Measurements from ENCODE around the gene MLX. TPM values are rescaled to one million over a fixed set of nuclear protein-coding genes. Genes with fewer than 3 reads are reported as not detected.
"Not testable (repeated sequence)": the region's sequence is repeated elsewhere in the genome, so short reads cannot be mapped to it uniquely, and the experiment has no call there.

Gene MLX
- total RNA-seq, 1 donor from 2014 or later, result 26.8 TPM

- TF ChIP-seq CTCF (IDR thresholded peaks at IDR 0.05; ENCODE audit: unreplicated experiment), result no peak
- Mint-ChIP-seq H3K27me3 (no peaks in the 10 kb centered on the region), H3K4me3 (ENCODE audit: low read depth) (peak overlapping the region; percentile 88), H3K27ac (peak overlapping the region; percentile 94), H3K36me3 (ENCODE audit: insufficient read depth) (no peaks in the 10 kb centered on the region), H3K9me3 (ENCODE audit: low read depth) (no peaks in the 10 kb centered on the region), H3K4me1 (ENCODE audit: low read depth) (peaks cover 6% of the 10 kb centered on the region)
- DNase-seq (ENCODE audit: low spot score, unreplicated experiment), result no peak
Measured at GRCh38 chr17:42553866-42554249, 13.0 kb upstream of the MLX start.

- H3K4me3 Mint-ChIP-seq (ENCODE audit: low read depth), result peak overlapping the region; percentile 88
Measured at GRCh38 chr17:42554250-42555121, 12.4 kb upstream of the MLX start.

GRCh38 chr17:42555122-42555622 is 11.7 kb upstream of the MLX start:
- no peaks in the 10 kb centered on the region for H3K36me3 Mint-ChIP-seq (ENCODE audit: insufficient read depth)
- H3K27ac Mint-ChIP-seq, result peak overlapping the region; percentile 94
- no peak for TF ChIP-seq CTCF (IDR thresholded peaks at IDR 0.05; ENCODE audit: unreplicated experiment)
- no peaks in the 10 kb centered on the region for H3K9me3 Mint-ChIP-seq (ENCODE audit: low read depth)
- H3K4me3 Mint-ChIP-seq (ENCODE audit: low read depth), result peak overlapping the region; percentile 88
- no peaks in the 10 kb centered on the region for H3K27me3 Mint-ChIP-seq
- DNase-seq (ENCODE audit: low spot score, unreplicated experiment), result no peak
- H3K4me1 Mint-ChIP-seq (ENCODE audit: low read depth), result peaks cover 4% of the 10 kb centered on the region

More at GRCh38 chr17:42554250-42555121, 12.4 kb upstream of the MLX start:
- Mint-ChIP-seq H3K27me3 (no peaks in the 10 kb centered on the region), H3K9me3 (ENCODE audit: low read depth) (no peaks in the 10 kb centered on the region), H3K4me1 (ENCODE audit: low read depth) (peaks cover 4% of the 10 kb centered on the region), H3K36me3 (ENCODE audit: insufficient read depth) (no peaks in the 10 kb centered on the region), H3K27ac (peak overlapping the region; percentile 94)
- peak; percentile 73 for DNase-seq (ENCODE audit: low spot score, unreplicated experiment)
- no peak for TF ChIP-seq CTCF (IDR thresholded peaks at IDR 0.05; ENCODE audit: unreplicated experiment)

- H3K9me3 Mint-ChIP-seq (ENCODE audit: low read depth); H3K36me3 Mint-ChIP-seq (ENCODE audit: insufficient read depth); H3K27me3 Mint-ChIP-seq; DNase-seq (ENCODE audit: low spot score, unreplicated experiment); H3K4me1 Mint-ChIP-seq (ENCODE audit: low read depth); H3K27ac Mint-ChIP-seq: not testable (repeated sequence)
- H3K4me3 Mint-ChIP-seq (ENCODE audit: low read depth), result peak overlapping the region; percentile 88
- peak; percentile 27 for TF ChIP-seq CTCF (IDR thresholded peaks at IDR 0.05; ENCODE audit: unreplicated experiment)
Measured at GRCh38 chr17:42555961-42556617, 10.8 kb upstream of the MLX start.

- peaks cover 13% of the 10 kb centered on the region for H3K4me1 Mint-ChIP-seq (ENCODE audit: low read depth)
Measured at GRCh38 chr17:42559075-42559474, 7.8 kb upstream of the MLX start.

More at GRCh38 chr17:42559075-42559474, 7.8 kb upstream of the MLX start:
- no peaks in the 10 kb centered on the region for H3K9me3 Mint-ChIP-seq (ENCODE audit: low read depth)
- no peaks in the 10 kb centered on the region for H3K27me3 Mint-ChIP-seq
- no peak overlapping the region for H3K27ac Mint-ChIP-seq
- H3K36me3 Mint-ChIP-seq (ENCODE audit: insufficient read depth), result no peaks in the 10 kb centered on the region
- no peak for TF ChIP-seq CTCF (IDR thresholded peaks at IDR 0.05; ENCODE audit: unreplicated experiment)
- no peak overlapping the region for H3K4me3 Mint-ChIP-seq (ENCODE audit: low read depth)
- DNase-seq (ENCODE audit: low spot score, unreplicated experiment), result no peak

Data from progenitor cell of endocrine pancreas (in vitro differentiated cells).